Right atrium auricular region (tissue), 2 donors: ENCODE results near the gene SLC49A4. TPM values are rescaled to one million over a fixed set of nuclear protein-coding genes. Genes with fewer than 3 reads are reported as not detected.

Source experiments
- DNase-seq: peaks from one replicate; pipeline ENCODE4 v3.0.0-alpha.2; 2019; ENCODE audit warnings: low spot score
- H3K27ac ChIP-seq, 2 donors: fragments of 200-600 bp; sonication (generic); 1 replicate in 1 of 2; 2 replicates in 1 of 2; pipeline ENCODE4 v1.5.1; 2016 to 2019
- H3K27me3 ChIP-seq, 2 donors: fragments of 200-600 bp; sonication (generic); one replicate each; pipeline versions ENCODE4 v1.5.1 to v1.6.0; 2017 to 2019
- H3K36me3 ChIP-seq: fragments of 200-600 bp; sonication (generic); one replicate; pipeline ENCODE4 v1.5.1; 2016
- H3K4me1 ChIP-seq, 2 donors: fragments of 200-600 bp; sonication (generic); one replicate each; pipeline versions ENCODE4 v1.5.1 to v1.6.0; 2017 to 2019
- H3K4me3 ChIP-seq, 2 donors: fragments of 200-600 bp; sonication (generic); 1 replicate in 1 of 2; 2 replicates in 1 of 2; pipeline ENCODE4 v1.5.1; 2017 to 2019; ENCODE audit warnings: mild to moderate bottlenecking in 1 of 2, moderate library complexity in 1 of 2
- H3K9me3 ChIP-seq, 2 donors: fragments of 200-600 bp; sonication (generic); one replicate each; pipeline ENCODE4 v1.5.1; 2019
- CTCF ChIP-seq, 2 donors: fragments of 200-600 bp; sonication (generic); IDR thresholded peaks; one replicate each; pipeline ENCODE4 v1.5.1; 2019; ENCODE audit warnings: antibody characterized with exemption in 2 of 2
- total RNA-seq, 2 donors: library from RNA; depleted of rRNA; stranded (reverse); fragments of >200 nt; gene quantifications; one replicate each; pipeline ENCODE4 v1.1.0, GENCODE V29; 2016

Gene SLC49A4
- total RNA-seq, 2 donors from 2014 or later, result 22.9 to 25.7 TPM

GRCh38 chr3:122777563-122777962 is 17.3 kb upstream of the SLC49A4 start:
- no peak overlapping the region for H3K27ac ChIP-seq
- TF ChIP-seq CTCF (IDR thresholded peaks at IDR 0.05), result no peak
- H3K36me3 ChIP-seq, result peaks cover 4% of the 10 kb centered on the region
- no peaks in the 10 kb centered on the region for H3K4me1 ChIP-seq
- DNase-seq, result no peak
- H3K27me3 ChIP-seq, result no peaks in the 10 kb centered on the region
- no peak overlapping the region for H3K4me3 ChIP-seq
- no peaks in the 10 kb centered on the region for H3K9me3 ChIP-seq

GRCh38 chr3:122782804-122783203 is 12.1 kb upstream of the SLC49A4 start:
- no peaks in the 10 kb centered on the region for H3K27me3 ChIP-seq
- H3K27ac ChIP-seq, result no peak overlapping the region
- H3K36me3 ChIP-seq, result no peaks in the 10 kb centered on the region
- no peak for DNase-seq
- H3K4me3 ChIP-seq, result no peak overlapping the region
- TF ChIP-seq CTCF (IDR thresholded peaks at IDR 0.05), result no peak
- H3K9me3 ChIP-seq, result no peaks in the 10 kb centered on the region
- no peaks in the 10 kb centered on the region for H3K4me1 ChIP-seq

- Histone ChIP-seq H3K27ac (no peak overlapping the region), H3K4me3 (no peak overlapping the region), H3K4me1 (no peaks in the 10 kb centered on the region), H3K36me3 (no peaks in the 10 kb centered on the region), H3K27me3 (no peaks in the 10 kb centered on the region), H3K9me3 (no peaks in the 10 kb centered on the region)
- no peak for TF ChIP-seq CTCF (IDR thresholded peaks at IDR 0.05)
- DNase-seq, result no peak
Observed at GRCh38 chr3:122784436-122784835, 10.4 kb upstream of the SLC49A4 start.

GRCh38 chr3:122785231-122785630 is 9.6 kb upstream of the SLC49A4 start:
- no peaks in the 10 kb centered on the region for H3K9me3 ChIP-seq
- H3K27ac ChIP-seq, result no peak overlapping the region
- H3K4me3 ChIP-seq, result no peak overlapping the region
- no peaks in the 10 kb centered on the region for H3K4me1 ChIP-seq
- no peaks in the 10 kb centered on the region for H3K27me3 ChIP-seq
- TF ChIP-seq CTCF (IDR thresholded peaks at IDR 0.05), result no peak
- H3K36me3 ChIP-seq, result no peaks in the 10 kb centered on the region
- no peak for DNase-seq

- no peaks in the 10 kb centered on the region for H3K9me3 ChIP-seq
- H3K4me1 ChIP-seq, result no peaks in the 10 kb centered on the region
- no peak overlapping the region for H3K27ac ChIP-seq
- H3K27me3 ChIP-seq, result no peaks in the 10 kb centered on the region
- DNase-seq, result no peak
- no peak for TF ChIP-seq CTCF (IDR thresholded peaks at IDR 0.05)
- no peak overlapping the region for H3K4me3 ChIP-seq
- H3K36me3 ChIP-seq, result no peaks in the 10 kb centered on the region
Observed at GRCh38 chr3:122786066-122786465, 8.8 kb upstream of the SLC49A4 start.

GRCh38 chr3:122787872-122788271 is 7.0 kb upstream of the SLC49A4 start:
- DNase-seq, result no peak
- Histone ChIP-seq H3K27ac (no peak overlapping the region), H3K4me3 (no peak overlapping the region), H3K36me3 (no peaks in the 10 kb centered on the region), H3K9me3 (no peaks in the 10 kb centered on the region), H3K4me1 (no peaks in the 10 kb centered on the region), H3K27me3 (no peaks in the 10 kb centered on the region)
- no peak for TF ChIP-seq CTCF (IDR thresholded peaks at IDR 0.05)
